H1 (cell line): ENCODE data around the gene CFAP91. TPM values are rescaled to one million over a fixed set of nuclear protein-coding genes. Genes with fewer than 3 reads are reported as not detected.

Experiments
- ATF2 ChIP-seq: IDR thresholded peaks from 2 replicates; pipeline ENCODE4 v1.6.1; 2012; ENCODE audit warnings: low read length, inconsistent platforms
- GTF2F1 ChIP-seq: IDR thresholded peaks from 2 replicates; pipeline ENCODE4 v1.6.1; 2012; ENCODE audit warnings: low read depth, low read length, improper control_type of control experiment, borderline replicate concordance
- TBP ChIP-seq: IDR thresholded peaks from 2 replicates; pipeline ENCODE4 v1.6.1; 2011; ENCODE audit warnings: low read depth, low read length, improper control_type of control experiment
- TCF12 ChIP-seq: IDR thresholded peaks from 2 replicates; pipeline ENCODE4 v1.6.1; 2011; ENCODE audit warnings: low read depth, mild to moderate bottlenecking, low read length
- USF2 ChIP-seq: IDR thresholded peaks from 2 replicates; pipeline ENCODE4 v1.6.1; 2011; ENCODE audit warnings: low read length, improper control_type of control experiment
- polyA plus RNA-seq, 7 experiments: library from polyadenylated mRNA; depleted of rRNA in 3 of 7; stranded (reverse) in 5 of 7; unstranded in 2 of 7; fragments of >200 nt in 5 of 7; fragments of 200-250 nt in 2 of 7; gene quantifications; 1 replicate in 5 of 7; 2 replicates in 1 of 7; 4 replicates in 1 of 7; pipeline versions ENCODE4 v1.2.1 to v1.2.3, GENCODE V29; 2011 to 2013; ENCODE audit warnings: missing spikeins in 2 of 7, mixed read lengths in 2 of 7
- total RNA-seq: library from RNA; stranded (reverse); fragmentation: NEBNext Ultra II Directional; extraction: Animal tissue kit (Norgen Biotek cat#: 25700); gene quantifications from 2 replicates; pipeline ENCODE4 v1.2.1, GENCODE V29; 2021

The CFAP91 gene
- total and polyA plus RNA-seq, 2 of the 8 experiments (the other 6 are each of a cell fraction or from before 2014, with no cell fraction given): 5.4 to 7.4 TPM

DNA sequence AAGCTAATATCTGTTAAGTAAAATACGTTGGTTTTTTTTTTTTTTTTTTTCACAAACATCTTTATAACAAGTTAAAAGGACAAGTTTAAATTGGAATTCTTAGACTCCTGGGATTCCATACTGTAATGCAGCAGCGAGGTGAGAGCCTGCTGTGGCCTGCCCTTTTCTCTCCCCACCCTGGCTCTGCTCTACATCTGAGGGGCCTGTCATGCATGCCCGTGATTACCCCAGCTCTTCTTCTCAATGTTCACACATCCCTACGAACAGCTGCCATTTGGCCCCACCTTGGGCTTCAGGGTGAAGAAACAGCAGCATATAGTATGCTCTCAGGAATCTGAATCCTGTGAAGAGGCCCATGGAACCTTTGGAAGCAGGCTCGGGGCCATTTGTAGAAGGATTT, 14.7 kb downstream of the CFAP91 start (continued):
- no peak for TF ChIP-seq ATF2
- no peak for TF ChIP-seq TCF12
- TF ChIP-seq TBP: no peak
- TF ChIP-seq USF2: no peak
- no peak for TF ChIP-seq GTF2F1
